ENCODE results near the gene FGFR4.

Gene FGFR4

GRCh38 chr5:177067503-177067902 is 19.2 kb upstream of the FGFR4 start:
- H3K4me2 ChIP-seq (ENCODE audit: low read depth, low read length, poor library complexity, severe bottlenecking): no peak overlapping the region
- no peak overlapping the region for H2AFZ ChIP-seq (ENCODE audit: low read depth, low read length, severe bottlenecking)
- H3K9me2 ChIP-seq (replicated peaks; ENCODE audit: insufficient read depth, low read length): no peaks in the 10 kb centered on the region
- TF ChIP-seq, protein P1, sequence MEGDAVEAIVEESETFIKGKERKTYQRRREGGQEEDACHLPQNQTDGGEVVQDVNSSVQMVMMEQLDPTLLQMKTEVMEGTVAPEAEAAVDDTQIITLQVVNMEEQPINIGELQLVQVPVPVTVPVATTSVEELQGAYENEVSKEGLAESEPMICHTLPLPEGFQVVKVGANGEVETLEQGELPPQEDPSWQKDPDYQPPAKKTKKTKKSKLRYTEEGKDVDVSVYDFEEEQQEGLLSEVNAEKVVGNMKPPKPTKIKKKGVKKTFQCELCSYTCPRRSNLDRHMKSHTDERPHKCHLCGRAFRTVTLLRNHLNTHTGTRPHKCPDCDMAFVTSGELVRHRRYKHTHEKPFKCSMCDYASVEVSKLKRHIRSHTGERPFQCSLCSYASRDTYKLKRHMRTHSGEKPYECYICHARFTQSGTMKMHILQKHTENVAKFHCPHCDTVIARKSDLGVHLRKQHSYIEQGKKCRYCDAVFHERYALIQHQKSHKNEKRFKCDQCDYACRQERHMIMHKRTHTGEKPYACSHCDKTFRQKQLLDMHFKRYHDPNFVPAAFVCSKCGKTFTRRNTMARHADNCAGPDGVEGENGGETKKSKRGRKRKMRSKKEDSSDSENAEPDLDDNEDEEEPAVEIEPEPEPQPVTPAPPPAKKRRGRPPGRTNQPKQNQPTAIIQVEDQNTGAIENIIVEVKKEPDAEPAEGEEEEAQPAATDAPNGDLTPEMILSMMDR (IDR thresholded peaks at IDR 0.05; ENCODE audit: insufficient read depth, low read length, poor library complexity, severe bottlenecking): no peak
- H3K27me3 ChIP-seq (ENCODE audit: low read length): no peaks in the 10 kb centered on the region
- H3K27ac ChIP-seq (ENCODE audit: low read depth, low read length): no peak overlapping the region
- peaks cover 23% of the 10 kb centered on the region for H3F3A ChIP-seq (ENCODE audit: insufficient read depth)
- no peaks in the 10 kb centered on the region for H4K20me1 ChIP-seq (ENCODE audit: low read depth, low read length)
- H3K9me3 ChIP-seq (ENCODE audit: insufficient read depth, low read length): no peaks in the 10 kb centered on the region
- no peak overlapping the region for H3K9ac ChIP-seq (ENCODE audit: low read length)
- no peaks in the 10 kb centered on the region for H3K79me2 ChIP-seq (ENCODE audit: insufficient read depth, low read length)
- no peak overlapping the region for H3K4me3 ChIP-seq (ENCODE audit: insufficient read depth, low read length, poor library complexity, severe bottlenecking)
- H3K36me3 ChIP-seq (ENCODE audit: low read length): no peaks in the 10 kb centered on the region

- no peak for TF ChIP-seq EZH2phosphoT487 (conservative IDR thresholded peaks at IDR 0.05; ENCODE audit: low read length)
- H3K9me3 ChIP-seq (ENCODE audit: insufficient read depth, low read length): no peaks in the 10 kb centered on the region
- H3K27me3 ChIP-seq (ENCODE audit: low read length): no peaks in the 10 kb centered on the region
- no peak overlapping the region for H2AFZ ChIP-seq (ENCODE audit: low read depth, low read length, severe bottlenecking)
- H3K36me3 ChIP-seq (ENCODE audit: low read length): no peaks in the 10 kb centered on the region
- H3K79me2 ChIP-seq (ENCODE audit: insufficient read depth, low read length): no peaks in the 10 kb centered on the region
- H3F3A ChIP-seq (ENCODE audit: insufficient read depth): peaks cover 23% of the 10 kb centered on the region
- H3K9me2 ChIP-seq (replicated peaks; ENCODE audit: insufficient read depth, low read length): no peaks in the 10 kb centered on the region
- H3K9ac ChIP-seq (ENCODE audit: low read length): no peak overlapping the region
- peak overlapping the region; percentile 61 for H3K27ac ChIP-seq (ENCODE audit: low read depth, low read length)
- no peaks in the 10 kb centered on the region for H4K20me1 ChIP-seq (ENCODE audit: low read depth, low read length)
- no peak overlapping the region for H3K4me3 ChIP-seq (ENCODE audit: insufficient read depth, low read length, poor library complexity, severe bottlenecking)
- H3K4me2 ChIP-seq (ENCODE audit: low read depth, low read length, poor library complexity, severe bottlenecking): peak overlapping the region; percentile 11
Measured at GRCh38 chr5:177070536-177071191, 16.1 kb upstream of the FGFR4 start.

- no peak for TF ChIP-seq EZH2phosphoT487 (conservative IDR thresholded peaks at IDR 0.05; ENCODE audit: low read length)
- TF ChIP-seq, protein P1 (IDR thresholded peaks at IDR 0.05; ENCODE audit: insufficient read depth, low read length, poor library complexity, severe bottlenecking): peak; percentile 89
- H3K27ac ChIP-seq (ENCODE audit: low read depth, low read length): peak overlapping the region; percentile 28
- no peaks in the 10 kb centered on the region for H3K9me3 ChIP-seq (ENCODE audit: insufficient read depth, low read length)
- H3K4me3 ChIP-seq (ENCODE audit: insufficient read depth, low read length, poor library complexity, severe bottlenecking): no peak overlapping the region
- H3K79me2 ChIP-seq (ENCODE audit: insufficient read depth, low read length): no peaks in the 10 kb centered on the region
- peak overlapping the region; percentile 22 for H3K4me2 ChIP-seq (ENCODE audit: low read depth, low read length, poor library complexity, severe bottlenecking)
- H3K36me3 ChIP-seq (ENCODE audit: low read length): no peaks in the 10 kb centered on the region
- H4K20me1 ChIP-seq (ENCODE audit: low read depth, low read length): no peaks in the 10 kb centered on the region
- H3F3A ChIP-seq (ENCODE audit: insufficient read depth): peaks cover 23% of the 10 kb centered on the region
- H3K9me2 ChIP-seq (replicated peaks; ENCODE audit: insufficient read depth, low read length): no peaks in the 10 kb centered on the region
- H3K27me3 ChIP-seq (ENCODE audit: low read length): no peaks in the 10 kb centered on the region
- no peak overlapping the region for H2AFZ ChIP-seq (ENCODE audit: low read depth, low read length, severe bottlenecking)
- H3K9ac ChIP-seq (ENCODE audit: low read length): no peak overlapping the region
Measured at GRCh38 chr5:177071666-177072385, 14.9 kb upstream of the FGFR4 start.

GRCh38 chr5:177077335-177077734 is 9.4 kb upstream of the FGFR4 start:
- no peak for TF ChIP-seq EZH2phosphoT487 (conservative IDR thresholded peaks at IDR 0.05; ENCODE audit: low read length)
- TF ChIP-seq, protein P1 (IDR thresholded peaks at IDR 0.05; ENCODE audit: insufficient read depth, low read length, poor library complexity, severe bottlenecking): no peak
- no peaks in the 10 kb centered on the region for H4K20me1 ChIP-seq (ENCODE audit: low read depth, low read length)
- no peaks in the 10 kb centered on the region for H3K27me3 ChIP-seq (ENCODE audit: low read length)
- no peak overlapping the region for H3K27ac ChIP-seq (ENCODE audit: low read depth, low read length)
- H3K36me3 ChIP-seq (ENCODE audit: low read length): no peaks in the 10 kb centered on the region
- H3K9me2 ChIP-seq (replicated peaks; ENCODE audit: insufficient read depth, low read length): no peaks in the 10 kb centered on the region
- no peak overlapping the region for H2AFZ ChIP-seq (ENCODE audit: low read depth, low read length, severe bottlenecking)
- no peaks in the 10 kb centered on the region for H3K9me3 ChIP-seq (ENCODE audit: insufficient read depth, low read length)
- H3F3A ChIP-seq (ENCODE audit: insufficient read depth): no peaks in the 10 kb centered on the region
- no peak overlapping the region for H3K9ac ChIP-seq (ENCODE audit: low read length)
- no peak overlapping the region for H3K4me2 ChIP-seq (ENCODE audit: low read depth, low read length, poor library complexity, severe bottlenecking)
- no peaks in the 10 kb centered on the region for H3K79me2 ChIP-seq (ENCODE audit: insufficient read depth, low read length)
- H3K4me3 ChIP-seq (ENCODE audit: insufficient read depth, low read length, poor library complexity, severe bottlenecking): no peak overlapping the region

All from SU-DHL-6 (cell line).